KMS-11 (cell line): Measurements from ENCODE around the gene FAM181A.

Source experiments
- H2AFZ ChIP-seq: fragments of 200-600 bp; sonication (generic); 2 replicates; pipeline ENCODE4 v1.6.1; 2016; ENCODE audit warnings: antibody characterized with exemption, mixed run types, low read depth
- H3K27ac ChIP-seq: fragments of 200-600 bp; sonication (generic); 2 replicates; pipeline ENCODE4 v1.6.1; 2016; ENCODE audit warnings: mild to moderate bottlenecking, mixed run types
- H3K27me3 ChIP-seq: fragments of 200-600 bp; sonication (generic); 2 replicates; pipeline ENCODE4 v1.6.1; 2017; ENCODE audit warnings: mild to moderate bottlenecking, low read depth, mixed run types, moderate library complexity; ENCODE audit not compliant: insufficient read depth
- H3K36me3 ChIP-seq: fragments of 200-600 bp; sonication (generic); 2 replicates; pipeline ENCODE4 v1.6.1; 2017; ENCODE audit warnings: mild to moderate bottlenecking, mixed run types; ENCODE audit not compliant: insufficient read depth
- H3K4me1 ChIP-seq: fragments of 200-600 bp; sonication (generic); 2 replicates; pipeline ENCODE4 v1.6.1; 2016; ENCODE audit warnings: mild to moderate bottlenecking, low read depth, mixed run types; ENCODE audit not compliant: poor library complexity, severe bottlenecking
- H3K4me2 ChIP-seq: fragments of 200-600 bp; sonication (generic); 2 replicates; pipeline ENCODE4 v1.7.0; 2016; ENCODE audit warnings: mild to moderate bottlenecking, mixed run types
- H3K4me3 ChIP-seq: fragments of 200-600 bp; sonication (generic); IDR thresholded peaks from 2 replicates; pipeline ENCODE4 v1.6.1; 2017; ENCODE audit warnings: low read depth, low read length, mixed read lengths; ENCODE audit not compliant: insufficient read depth
- H3K79me2 ChIP-seq: fragments of 200-600 bp; sonication (generic); 2 replicates; pipeline ENCODE4 v1.6.1; 2016; ENCODE audit warnings: low read depth, mixed run types; ENCODE audit not compliant: insufficient read depth
- H3K9ac ChIP-seq: fragments of 200-600 bp; sonication (generic); 2 replicates; pipeline ENCODE4 v1.6.1; 2016; ENCODE audit warnings: mild to moderate bottlenecking, mixed run types
- H4K20me1 ChIP-seq: fragments of 200-600 bp; sonication (generic); 2 replicates; pipeline ENCODE4 v1.6.1; 2016; ENCODE audit warnings: mild to moderate bottlenecking, mixed run types; ENCODE audit not compliant: insufficient read depth
- CTCF ChIP-seq: fragments of 200-600 bp; sonication (generic); conservative IDR thresholded peaks from 2 replicates; pipeline ENCODE4 v1.6.1; 2017; ENCODE audit warnings: low read depth, mild to moderate bottlenecking, antibody characterized with exemption, low read length, moderate library complexity, mixed read lengths

The FAM181A gene

DNA sequence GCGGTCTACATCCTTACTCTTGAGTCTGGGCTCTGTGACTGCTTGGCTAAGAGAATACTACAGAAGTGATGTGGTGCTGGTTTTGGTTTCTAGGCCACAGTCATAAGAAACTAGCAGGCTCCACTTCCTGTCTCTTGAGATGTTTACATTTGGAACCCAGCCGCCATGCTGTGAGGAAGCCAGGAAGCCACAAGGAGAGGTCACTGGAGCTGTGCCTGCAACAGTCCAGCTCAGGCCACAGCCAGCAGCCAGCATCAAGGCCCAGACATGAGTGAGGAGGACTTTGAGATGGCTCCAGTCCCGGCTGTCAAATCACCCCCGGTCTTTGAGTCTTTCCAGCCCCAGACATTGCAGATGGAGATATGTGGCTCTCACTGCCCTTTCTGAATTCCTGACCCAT, 12.9 kb upstream of the FAM181A start:
- Histone ChIP-seq H3K27ac (no peak overlapping the region), H4K20me1 (no peaks in the 10 kb centered on the region), H3K27me3 (no peaks in the 10 kb centered on the region), H3K4me3 (no peak overlapping the region), H3K79me2 (no peaks in the 10 kb centered on the region), H3K9ac (no peak overlapping the region), H3K36me3 (no peaks in the 10 kb centered on the region), H3K4me2 (no peak overlapping the region), H3K4me1 (no peaks in the 10 kb centered on the region), H2AFZ (no peak overlapping the region; the same call in 1 of the 2 replicates)
- no peak for TF ChIP-seq CTCF

GRCh38 chr14:93915070-93915705, 12.0 kb upstream of the FAM181A start:
- no peaks in the 10 kb centered on the region for H3K36me3 ChIP-seq
- no peak overlapping the region for H2AFZ ChIP-seq
- H3K4me3 ChIP-seq, result no peak overlapping the region
- no peak overlapping the region for H3K27ac ChIP-seq
- H3K4me1 ChIP-seq, result no peaks in the 10 kb centered on the region
- H3K9ac ChIP-seq, result no peak overlapping the region
- no peaks in the 10 kb centered on the region for H3K27me3 ChIP-seq
- no peak overlapping the region for H3K4me2 ChIP-seq
- no peak for TF ChIP-seq CTCF
- no peaks in the 10 kb centered on the region for H4K20me1 ChIP-seq
- no peaks in the 10 kb centered on the region for H3K79me2 ChIP-seq

- H3K4me2 ChIP-seq, result no peak overlapping the region
- no peak overlapping the region for H3K9ac ChIP-seq
- no peaks in the 10 kb centered on the region for H3K79me2 ChIP-seq
- H2AFZ ChIP-seq, result no peak overlapping the region
- no peaks in the 10 kb centered on the region for H3K4me1 ChIP-seq
- no peak overlapping the region for H3K4me3 ChIP-seq
- H4K20me1 ChIP-seq, result no peaks in the 10 kb centered on the region
- H3K27me3 ChIP-seq, result no peaks in the 10 kb centered on the region
- TF ChIP-seq CTCF, result no peak
- H3K36me3 ChIP-seq, result no peaks in the 10 kb centered on the region
- H3K27ac ChIP-seq, result no peak overlapping the region
These were observed 11.3 kb upstream of the FAM181A start for GRCh38 chr14:93915800-93916199.

- H3K9ac ChIP-seq, result no peak overlapping the region
- no peak overlapping the region for H3K4me3 ChIP-seq
- no peak overlapping the region for H2AFZ ChIP-seq
- no peaks in the 10 kb centered on the region for H3K36me3 ChIP-seq
- H3K4me1 ChIP-seq, result no peaks in the 10 kb centered on the region
- H4K20me1 ChIP-seq, result no peaks in the 10 kb centered on the region
- H3K27me3 ChIP-seq, result no peaks in the 10 kb centered on the region
- H3K27ac ChIP-seq, result no peak overlapping the region
- H3K79me2 ChIP-seq, result no peaks in the 10 kb centered on the region
- no peak for TF ChIP-seq CTCF
- H3K4me2 ChIP-seq, result no peak overlapping the region
These were observed 10.6 kb upstream of the FAM181A start for GRCh38 chr14:93916498-93916897.
